ENCODE results near the gene CD40LG.

GRCh38 chrX:136694431-136695087 lies 46.6 kb downstream of the CD40LG start:
- TF ChIP-seq SP1 (IDR thresholded peaks at IDR 0.05) = no peak
- no peak for TF ChIP-seq PKNOX1 (IDR thresholded peaks at IDR 0.05)
- TF ChIP-seq ELF4 (IDR thresholded peaks at IDR 0.05) = no peak
- no peak for TF ChIP-seq SUZ12 (IDR thresholded peaks at IDR 0.05)
- TF ChIP-seq CTBP1 (IDR thresholded peaks at IDR 0.05; ENCODE audit: borderline replicate concordance) = no peak
- no peak for TF ChIP-seq FOXA1 (IDR thresholded peaks at IDR 0.05)
- TF ChIP-seq FOXK2 (IDR thresholded peaks at IDR 0.05) = no peak
- no peak for TF ChIP-seq L3MBTL2 (conservative IDR thresholded peaks at IDR 0.05)
- TF ChIP-seq TARDBP (IDR thresholded peaks at IDR 0.05) = no peak
- TF ChIP-seq HDGF (IDR thresholded peaks at IDR 0.05; ENCODE audit: borderline replicate concordance) = no peak
- TF ChIP-seq NFRKB (IDR thresholded peaks at IDR 0.05) = no peak
